IPS-15b (cell line): ENCODE measurements around the gene ZNF577.
"Not testable (repeated sequence)": the region's sequence is repeated elsewhere in the genome, so short reads cannot be mapped to it uniquely, and the experiment has no call there.

Experiments used
- H3K27me3 ChIP-seq: one replicate; pipeline ENCODE4 v1.6.1; 2013; ENCODE audit warnings: low read length; ENCODE audit not compliant: control insufficient read depth, insufficient read depth
- H3K36me3 ChIP-seq: one replicate; pipeline ENCODE4 v1.6.1; 2013; ENCODE audit warnings: low read length; ENCODE audit not compliant: control insufficient read depth, insufficient read depth
- H3K4me1 ChIP-seq: one replicate; pipeline ENCODE4 v1.6.1; 2013; ENCODE audit warnings: mild to moderate bottlenecking, low read length; ENCODE audit not compliant: control insufficient read depth, insufficient read depth
- H3K4me3 ChIP-seq: one replicate; pipeline ENCODE4 v1.5.1; 2013; ENCODE audit warnings: low read depth, low read length
- H3K9ac ChIP-seq: one replicate; pipeline ENCODE4 v1.6.1; 2013; ENCODE audit warnings: low read depth, mild to moderate bottlenecking, low read length
- H3K9me3 ChIP-seq: one replicate; pipeline ENCODE4 v1.6.1; 2013; ENCODE audit warnings: mild to moderate bottlenecking, low read length; ENCODE audit not compliant: control insufficient read depth, insufficient read depth

ZNF577 gene

GRCh38 chr19:51887522-51888498 lies at the start of gene ZNF577:
ZNF577 (minus strand) TSS chr19:51887951; CDS start chr19:51880382, 7,569 bp downstream.
- H3K9me3 ChIP-seq: peaks cover 26% of the 10 kb centered on the region
- H3K4me1 ChIP-seq: no peaks in the 10 kb centered on the region
- no peaks in the 10 kb centered on the region for H3K27me3 ChIP-seq
- H3K36me3 ChIP-seq: peaks cover 36% of the 10 kb centered on the region
- H3K4me3 ChIP-seq: peak within 1 kb of the TSS; percentile 79
- H3K9ac ChIP-seq: peak within 1 kb of the TSS; percentile 79

- Histone ChIP-seq H3K9ac (no peak overlapping the region), H3K36me3 (peaks cover 28% of the 10 kb centered on the region), H3K9me3 (peaks cover 7% of the 10 kb centered on the region)
These were observed 44.2 kb upstream of the ZNF577 start for GRCh38 chr19:51931921-51932320.

GRCh38 chr19:51927859-51928258 lies 40.1 kb upstream of the ZNF577 start:
- Histone ChIP-seq H3K9me3 (peaks cover 7% of the 10 kb centered on the region), H3K36me3 (peaks cover 7% of the 10 kb centered on the region), H3K9ac (peak overlapping the region; percentile 97), H3K4me3 (peak overlapping the region; percentile 87), H3K27me3 (no peaks in the 10 kb centered on the region), H3K4me1 (no peaks in the 10 kb centered on the region)

More at GRCh38 chr19:51931921-51932320, 44.2 kb upstream of the ZNF577 start:
- Histone ChIP-seq H3K4me3 (no peak overlapping the region), H3K27me3 (no peaks in the 10 kb centered on the region), H3K4me1 (no peaks in the 10 kb centered on the region)

- H3K4me1 ChIP-seq: no peaks in the 10 kb centered on the region
- peak within 1 kb of the TSS; percentile 87 for H3K4me3 ChIP-seq
- peaks cover 3% of the 10 kb centered on the region for H3K36me3 ChIP-seq
- H3K9ac ChIP-seq: peak within 1 kb of the TSS; percentile 97
- H3K9me3 ChIP-seq: peaks cover 15% of the 10 kb centered on the region
- H3K27me3 ChIP-seq: no peaks in the 10 kb centered on the region
These were observed 39.3 kb upstream of the ZNF577 start, which contains the start of gene ZNF613 for GRCh38 chr19:51926784-51927741. ZNF613 (plus strand) TSS chr19:51927472; CDS start chr19:51936221, 8,749 bp downstream.

GRCh38 chr19:51926426-51926783 lies 38.7 kb upstream of the ZNF577 start:
- H3K27me3 ChIP-seq: no peaks in the 10 kb centered on the region
- H3K4me1 ChIP-seq: no peaks in the 10 kb centered on the region
- H3K9me3 ChIP-seq: peaks cover 22% of the 10 kb centered on the region
- peaks cover 6% of the 10 kb centered on the region for H3K36me3 ChIP-seq
- H3K9ac ChIP-seq: peak overlapping the region; percentile 97
- H3K4me3 ChIP-seq: peak overlapping the region; percentile 87

- Histone ChIP-seq H3K36me3 (peaks cover 11% of the 10 kb centered on the region), H3K4me1 (no peaks in the 10 kb centered on the region), H3K9ac (no peak overlapping the region), H3K27me3 (no peaks in the 10 kb centered on the region), H3K9me3 (peaks cover 48% of the 10 kb centered on the region), H3K4me3 (no peak overlapping the region)
These were observed 34.2 kb upstream of the ZNF577 start for GRCh38 chr19:51921949-51922348.

GRCh38 chr19:51919606-51920005 lies 31.9 kb upstream of the ZNF577 start:
- Histone ChIP-seq H3K27me3 (no peaks in the 10 kb centered on the region), H3K4me3 (no peak overlapping the region), H3K4me1 (no peaks in the 10 kb centered on the region), H3K9me3 (peaks cover 70% of the 10 kb centered on the region), H3K36me3 (peaks cover 11% of the 10 kb centered on the region), H3K9ac (no peak overlapping the region)

- H3K27me3 ChIP-seq: no peaks in the 10 kb centered on the region
- no peaks in the 10 kb centered on the region for H3K4me1 ChIP-seq
- H3K4me3 ChIP-seq: no peak overlapping the region
- no peak overlapping the region for H3K9ac ChIP-seq
- H3K36me3 ChIP-seq: peaks cover 8% of the 10 kb centered on the region
- peaks cover 73% of the 10 kb centered on the region for H3K9me3 ChIP-seq
These were observed 28.4 kb upstream of the ZNF577 start for GRCh38 chr19:51916167-51916566.

- H3K4me3 ChIP-seq: no peak overlapping the region
- H3K36me3 ChIP-seq: peaks cover 4% of the 10 kb centered on the region
- no peaks in the 10 kb centered on the region for H3K27me3 ChIP-seq
- peaks cover 67% of the 10 kb centered on the region for H3K9me3 ChIP-seq
- no peaks in the 10 kb centered on the region for H3K4me1 ChIP-seq
- H3K9ac ChIP-seq: no peak overlapping the region
These were observed 27.6 kb upstream of the ZNF577 start for GRCh38 chr19:51915324-51915867.

- not testable (repeated sequence) for H3K27me3 ChIP-seq, H3K36me3 ChIP-seq
- H3K9me3 ChIP-seq: peaks cover 16% of the 10 kb centered on the region
- H3K4me1 ChIP-seq: peaks cover 19% of the 10 kb centered on the region
- H3K9ac ChIP-seq: peak overlapping the region; percentile 81
- peak overlapping the region; percentile 54 for H3K4me3 ChIP-seq
These were observed 20.2 kb upstream of the ZNF577 start for GRCh38 chr19:51907981-51908380.

- not testable (repeated sequence) for H3K9me3 ChIP-seq, H3K27me3 ChIP-seq
- peaks cover 22% of the 10 kb centered on the region for H3K4me1 ChIP-seq
- peak overlapping the region; percentile 88 for H3K9ac ChIP-seq
- H3K4me3 ChIP-seq: peak overlapping the region; percentile 98
- H3K36me3 ChIP-seq: peaks cover 16% of the 10 kb centered on the region
These were observed 18.4 kb upstream of the ZNF577 start for GRCh38 chr19:51906108-51906507.
